HG02938 (cell line): ENCODE data around the gene TXLNA.

Source experiments
- ATAC-seq: cut with Tn5 transposase; IDR thresholded peaks from one replicate; pipeline ENCODE4 v1.9.1; 2021; ENCODE audit warnings: mild to moderate bottlenecking, moderate library complexity; ENCODE audit not compliant: unreplicated experiment

The TXLNA gene

DNA sequence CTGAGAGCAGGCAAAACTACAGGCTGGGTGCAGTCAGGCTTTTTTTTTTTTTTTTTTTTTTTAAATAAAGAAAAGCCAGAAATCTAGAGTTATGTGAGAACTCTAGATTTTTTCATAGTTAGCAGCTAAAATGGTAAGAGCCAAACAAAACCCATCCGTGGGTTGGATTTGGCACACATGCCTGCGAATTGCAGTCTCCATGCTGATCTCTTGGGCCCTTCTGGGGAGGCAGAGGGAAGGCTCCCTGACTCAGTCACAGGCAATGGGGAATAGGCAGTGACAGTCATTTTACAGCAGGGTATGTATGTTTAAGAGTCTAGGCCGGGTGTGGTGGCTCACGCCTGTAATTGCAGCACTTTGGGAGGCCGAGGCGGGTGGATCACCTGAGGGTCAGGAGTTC, 2.6 kb downstream of the TXLNA start:
- ATAC-seq: no peak

GRCh38 chr1:32184650-32185049, 5.2 kb downstream of the TXLNA start:
- no peak for ATAC-seq

DNA sequence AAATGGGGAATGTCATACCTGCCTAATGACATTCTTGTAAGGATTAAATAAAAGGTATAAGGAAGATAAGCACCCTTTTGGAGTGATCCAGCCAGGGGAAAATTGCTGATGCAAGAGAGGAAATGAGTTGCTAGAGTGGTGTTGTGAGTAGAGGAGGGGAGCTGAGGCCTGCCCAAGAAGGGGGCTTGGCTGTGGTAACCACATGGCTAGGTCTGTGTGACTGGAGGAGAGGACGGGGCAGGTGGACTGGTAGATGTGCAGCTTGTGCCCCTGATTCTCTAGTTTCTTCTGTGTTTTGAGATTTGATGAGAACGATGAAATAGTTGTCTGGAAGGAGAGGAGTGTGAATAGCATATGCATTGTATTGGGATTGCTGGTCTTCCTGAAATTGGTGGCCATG, 6.6 kb downstream of the TXLNA start:
- ATAC-seq: no peak

DNA sequence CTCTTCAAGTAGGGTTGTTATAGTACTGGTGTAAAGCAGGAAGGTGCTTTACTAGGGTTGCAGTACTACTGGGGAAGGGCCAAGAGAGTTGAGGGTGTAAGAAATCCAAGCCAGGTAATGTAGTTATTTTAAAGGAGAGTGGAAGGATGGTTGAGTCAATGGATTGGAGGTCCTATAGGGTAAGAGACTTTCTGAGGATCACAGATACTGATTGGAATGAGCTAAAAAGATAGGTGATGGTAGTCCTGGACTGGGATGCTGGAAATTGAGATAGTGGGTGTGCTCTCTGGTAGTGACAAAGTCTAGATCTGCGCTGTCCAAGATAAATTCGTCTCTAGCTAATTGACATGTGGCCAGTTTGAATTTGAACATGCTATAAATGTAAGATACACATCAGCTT, 7.0 kb downstream of the TXLNA start:
- ATAC-seq: no peak

- no peak for ATAC-seq
Observed at GRCh38 chr1:32187850-32188249, 8.4 kb downstream of the TXLNA start.

- ATAC-seq: no peak
Observed at GRCh38 chr1:32192220-32192948, 12.9 kb downstream of the TXLNA start.

GRCh38 chr1:32194984-32195383, 15.5 kb downstream of the TXLNA start:
- no peak for ATAC-seq

GRCh38 chr1:32195531-32195930, 16.1 kb downstream of the TXLNA start:
- no peak for ATAC-seq

DNA sequence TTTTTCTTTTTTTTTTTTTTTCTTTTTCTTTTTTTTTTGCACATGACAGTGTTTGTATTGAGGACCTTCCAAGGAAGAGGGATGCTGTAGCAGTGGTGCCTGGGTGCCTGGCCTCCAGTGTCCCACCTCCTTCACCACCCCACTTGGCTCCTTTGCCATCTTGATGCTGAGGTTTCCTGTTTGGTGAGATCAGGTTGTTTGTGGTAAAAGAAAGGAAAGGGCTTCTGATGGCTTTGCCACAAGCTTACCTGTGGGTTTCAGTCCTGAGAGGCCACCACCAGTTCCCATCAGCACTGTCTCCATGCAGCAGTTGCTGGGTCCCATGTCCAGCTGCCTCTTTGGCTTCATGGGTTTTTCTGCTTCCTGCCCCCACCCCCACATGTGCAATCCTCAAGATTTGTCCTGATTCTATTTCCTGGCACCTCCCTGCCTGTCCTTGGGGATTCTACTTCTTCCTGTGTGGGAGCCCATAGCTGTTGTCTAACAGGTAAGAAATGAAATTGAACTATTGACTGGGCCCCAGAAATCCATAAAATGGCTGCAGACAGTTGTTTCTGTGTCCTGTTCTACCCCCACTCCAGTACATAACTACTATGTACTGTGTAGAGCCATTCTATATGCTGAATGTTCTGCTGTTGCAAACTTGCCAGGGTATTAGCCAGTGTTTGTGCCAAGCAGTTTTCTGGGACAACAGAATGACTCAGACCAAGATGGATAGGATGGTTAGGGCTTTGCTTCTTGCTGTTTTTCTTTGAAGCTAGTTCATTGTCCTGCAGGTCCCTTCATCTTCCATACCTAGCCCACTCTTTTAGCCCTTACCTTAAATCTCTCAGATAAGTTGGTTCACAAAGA, 16.7 kb downstream of the TXLNA start:
- ATAC-seq: no peak

DNA sequence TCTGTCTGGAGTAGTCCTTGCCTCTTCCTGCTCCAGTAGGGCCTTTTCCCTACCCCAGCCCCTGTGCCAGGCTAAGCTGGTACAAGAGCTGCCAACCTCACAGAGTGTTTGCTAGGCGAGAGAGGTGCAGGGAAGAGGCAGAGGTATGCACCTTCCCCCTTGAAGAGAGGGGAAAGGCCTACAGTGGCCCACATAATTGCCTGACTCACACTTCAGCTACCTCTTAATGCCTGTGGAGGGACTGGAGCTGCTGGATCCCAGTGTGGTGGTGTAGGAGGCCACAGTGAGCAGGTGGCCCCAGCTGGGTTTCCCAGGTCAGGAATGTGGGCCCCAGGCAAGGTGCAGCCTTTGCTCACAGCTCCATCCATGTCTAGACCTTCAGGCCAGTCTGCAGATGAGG, 17.6 kb downstream of the TXLNA start:
- no peak for ATAC-seq

DNA sequence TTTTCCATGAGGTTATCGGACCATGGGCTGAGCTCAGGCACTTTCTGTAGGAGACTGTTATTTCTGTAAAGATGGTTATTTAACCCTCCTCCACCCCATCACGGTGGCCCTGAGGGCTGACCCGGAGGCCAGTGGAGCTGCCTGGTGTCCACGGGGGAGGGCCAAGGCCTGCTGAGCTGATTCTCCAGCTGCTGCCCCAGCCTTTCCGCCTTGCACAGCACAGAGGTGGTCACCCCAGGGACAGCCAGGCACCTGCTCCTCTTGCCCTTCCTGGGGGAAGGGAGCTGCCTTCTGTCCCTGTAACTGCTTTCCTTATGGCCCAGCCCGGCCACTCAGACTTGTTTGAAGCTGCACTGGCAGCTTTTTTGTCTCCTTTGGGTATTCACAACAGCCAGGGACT, 18.4 kb downstream of the TXLNA start:
- ATAC-seq: no peak

- no peak for ATAC-seq
Observed at GRCh38 chr1:32198237-32199042, 19.0 kb downstream of the TXLNA start.

- ATAC-seq: no peak
Observed at GRCh38 chr1:32199043-32199716, 19.7 kb downstream of the TXLNA start.

GRCh38 chr1:32199717-32200072, 20.2 kb downstream of the TXLNA start:
- no peak for ATAC-seq

- ATAC-seq: no peak
Observed at GRCh38 chr1:32200226-32201010, 20.9 kb downstream of the TXLNA start, which contains the start of gene CCDC28B. CCDC28B (plus strand) TSS chr1:32200595; CDS start chr1:32201936, 1,341 bp downstream.

GRCh38 chr1:32201011-32201855, 21.8 kb downstream of the TXLNA start:
- peak; percentile 38 for ATAC-seq

- ATAC-seq: no peak
Observed at GRCh38 chr1:32204943-32205361, 25.5 kb downstream of the TXLNA start.

- no peak for ATAC-seq
Observed at GRCh38 chr1:32205401-32206370, 26.2 kb downstream of the TXLNA start, which contains the start of gene IQCC. IQCC (plus strand) TSS chr1:32205671; CDS start chr1:32205682, 11 bp downstream.
